ENCODE results near the gene ZNF761.
A peak's percentile ranks its signal among the peaks of the same experiment; 100 is the strongest.
"Not testable (repeated sequence)": the region's sequence is repeated elsewhere in the genome, so short reads cannot be mapped to it uniquely, and the experiment has no call there.

Gene ZNF761

DNA sequence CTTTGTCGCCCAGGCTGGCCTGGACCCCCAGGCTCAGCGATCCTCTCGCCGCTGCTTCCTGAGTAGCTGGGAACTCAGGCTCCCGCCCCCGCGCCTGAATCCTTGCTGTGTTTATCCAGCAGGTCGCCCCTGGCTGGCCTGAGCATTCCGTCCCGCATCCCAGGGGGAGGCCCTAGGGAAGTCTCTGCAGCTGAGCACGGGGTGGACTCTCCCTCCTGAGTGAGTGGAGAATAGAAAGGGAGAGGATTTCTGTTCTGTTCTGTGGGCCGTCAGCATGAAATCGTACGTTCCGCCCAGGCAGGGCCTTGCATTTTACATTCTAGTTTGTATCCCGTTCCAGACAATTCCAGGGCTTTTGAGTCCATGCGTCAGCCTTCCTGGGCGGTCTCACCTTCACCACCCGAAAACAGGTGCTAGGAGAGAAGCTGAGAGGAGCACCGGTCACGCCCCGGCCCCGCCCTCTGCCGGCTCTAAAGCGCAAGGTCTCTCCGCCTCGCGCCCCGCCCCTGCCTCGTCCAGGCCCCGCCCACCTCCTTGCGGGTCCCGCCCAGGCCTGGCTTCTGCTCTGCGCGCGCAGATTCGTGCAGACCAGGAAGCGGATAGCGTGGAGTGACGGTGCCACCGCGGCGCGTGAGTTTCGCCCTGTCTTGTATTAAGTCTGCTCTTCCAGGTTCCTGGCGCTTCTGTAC is at the start of gene ZNF761:
Gene ZNF761, plus strand, starts transcription at position 586 of the 689 bp plus-strand sequence. CDS start 15,285 bp downstream, outside the sequence.
- peak; percentile 94 for DNase-seq (ENCODE audit: low spot score)

- DNase-seq (ENCODE audit: low spot score) = no peak
Measured at GRCh38 chr19:53388168-53388567, 43.6 kb upstream of the ZNF761 start.

DNA sequence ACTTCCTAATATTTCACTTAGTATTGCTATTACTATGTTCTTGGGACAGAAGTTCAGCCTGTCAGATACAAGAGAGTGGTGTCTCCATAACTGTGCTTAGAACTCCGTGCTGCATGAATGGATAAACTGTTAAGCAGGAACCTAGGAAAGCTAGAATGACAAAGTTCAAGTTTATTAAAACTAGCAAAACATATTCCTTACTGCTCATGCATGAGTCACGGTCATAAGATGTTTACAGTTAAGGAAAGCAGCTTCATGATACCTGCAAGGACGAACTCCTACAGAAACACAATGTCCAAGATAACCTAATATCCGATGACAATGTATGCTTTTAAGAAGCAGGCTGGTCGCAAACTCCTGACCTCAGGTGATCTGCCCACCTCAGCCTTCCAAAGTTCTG is 42.9 kb upstream of the ZNF761 start:
- no peak for DNase-seq (ENCODE audit: low spot score)

DNA sequence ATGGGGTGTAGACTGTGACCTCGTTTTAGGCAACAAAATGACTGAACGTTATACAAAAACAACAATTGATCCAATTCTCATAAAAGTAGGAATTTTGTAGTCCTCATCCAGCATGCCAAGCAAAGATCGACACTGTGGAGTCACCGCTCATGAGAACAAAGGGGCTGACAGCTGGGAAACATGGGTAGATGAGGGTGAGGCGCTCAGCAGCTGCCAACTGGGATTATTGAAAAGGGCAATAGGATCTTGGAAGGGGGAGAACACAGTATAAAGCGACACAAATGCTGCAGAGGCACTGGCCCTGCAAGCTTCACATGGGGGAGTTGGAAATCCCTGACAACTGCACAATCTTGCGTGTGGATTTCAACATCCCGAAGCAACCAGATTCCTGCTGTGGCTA is 42.2 kb upstream of the ZNF761 start:
- peak; percentile 0 for DNase-seq (ENCODE audit: low spot score)

GRCh38 chr19:53389978-53390377 is 41.8 kb upstream of the ZNF761 start:
- peak; percentile 28 for DNase-seq (ENCODE audit: low spot score)

DNA sequence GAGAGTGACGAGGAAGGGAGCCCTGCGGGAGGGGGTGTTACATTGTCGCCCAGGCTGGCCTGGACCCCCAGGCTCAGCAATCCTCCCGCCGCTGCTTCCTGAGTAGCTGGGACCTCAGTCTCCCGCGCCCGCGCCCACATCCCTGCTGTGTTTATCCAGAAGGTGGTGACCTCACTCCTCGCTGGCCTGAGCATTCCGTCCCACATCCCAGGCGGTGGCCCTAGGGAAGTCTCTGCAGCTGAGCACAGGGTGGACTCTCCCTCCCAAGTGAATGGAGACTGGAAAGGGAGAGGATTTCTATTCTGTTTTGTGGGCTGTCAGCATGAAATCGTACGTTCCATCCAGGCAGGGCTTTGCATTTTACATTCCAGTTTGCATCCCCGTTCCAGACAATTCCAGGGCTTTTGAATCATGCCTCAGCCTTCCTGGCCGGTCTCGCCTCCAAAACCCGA is 37.2 kb upstream of the ZNF761 start:
- no peak for DNase-seq (ENCODE audit: low spot score)

DNA sequence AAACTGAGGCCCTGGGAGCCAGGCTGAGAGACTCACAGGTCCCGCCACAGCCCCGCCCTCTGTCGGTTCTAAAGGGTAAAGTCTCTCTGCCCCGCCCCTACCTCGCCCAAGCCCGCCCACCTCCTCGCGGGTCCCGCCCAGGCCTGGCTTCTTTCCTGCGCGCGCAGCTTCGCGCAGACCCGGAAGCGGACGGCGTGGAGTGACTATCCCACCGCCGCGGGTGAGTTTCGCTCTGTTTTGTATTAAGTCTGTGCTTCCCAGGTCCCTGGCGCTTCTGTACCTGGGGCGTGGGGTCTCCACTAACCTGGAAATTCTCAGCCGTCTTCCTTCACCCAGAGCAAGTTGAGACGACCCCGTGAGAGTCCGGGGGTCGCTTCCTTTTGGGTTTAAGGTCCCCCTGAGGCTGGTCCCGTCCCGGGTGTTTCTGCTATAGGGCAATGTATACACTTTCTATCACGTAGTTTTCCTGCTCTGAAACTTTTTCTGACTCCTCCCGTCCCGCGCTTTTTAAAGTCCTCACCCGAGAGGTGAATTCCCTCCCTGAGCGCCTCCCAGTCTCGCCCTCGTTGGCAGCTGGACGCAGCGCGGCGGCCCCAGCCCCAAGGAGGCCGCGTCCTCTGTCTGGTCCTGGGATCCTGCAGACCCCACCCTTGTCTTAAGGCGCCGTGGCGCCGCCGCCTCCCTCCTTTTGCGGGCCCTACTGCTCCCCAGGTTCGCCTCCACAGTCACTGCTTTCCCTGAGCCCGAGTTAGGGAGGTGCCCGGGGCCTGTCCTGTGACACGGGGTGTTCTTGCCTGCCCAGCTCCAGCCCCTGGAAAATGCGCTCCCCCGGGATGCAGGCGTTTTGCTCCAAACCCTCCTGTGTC is 36.6 kb upstream of the ZNF761 start, which contains the start of gene ZNF765:
Gene ZNF765, plus strand, starts transcription at position 176 of the 866 bp plus-strand sequence. CDS start 2,867 bp downstream, outside the sequence.
- DNase-seq (ENCODE audit: low spot score) = peak; percentile 91

GRCh38 chr19:53395840-53396524 is 35.8 kb upstream of the ZNF761 start:
- peak; percentile 28 for DNase-seq (ENCODE audit: low spot score)

DNA sequence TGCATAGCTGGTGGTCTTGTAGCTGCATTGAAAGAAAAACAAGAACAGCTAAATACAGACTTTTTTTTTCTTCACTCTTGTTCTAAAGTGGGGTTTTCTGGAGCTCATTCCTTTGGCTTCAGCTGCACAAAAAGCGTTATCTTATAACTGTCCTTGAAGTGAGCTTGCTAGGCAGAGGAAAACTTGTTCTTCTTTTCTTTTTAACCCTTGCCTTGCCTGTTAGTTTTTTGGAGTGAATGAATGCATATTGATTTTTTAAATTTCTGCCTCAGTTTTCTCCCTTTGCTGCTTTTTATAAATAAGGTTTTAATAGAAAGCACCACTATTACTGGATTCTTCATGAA is 35.3 kb upstream of the ZNF761 start:
- DNase-seq (ENCODE audit: low spot score) = no peak

- not testable (repeated sequence) for DNase-seq (ENCODE audit: low spot score)
Measured at GRCh38 chr19:53397918-53398317, 33.9 kb upstream of the ZNF761 start.

- no peak for DNase-seq (ENCODE audit: low spot score)
Measured at GRCh38 chr19:53409505-53410204, 22.1 kb upstream of the ZNF761 start.

DNA sequence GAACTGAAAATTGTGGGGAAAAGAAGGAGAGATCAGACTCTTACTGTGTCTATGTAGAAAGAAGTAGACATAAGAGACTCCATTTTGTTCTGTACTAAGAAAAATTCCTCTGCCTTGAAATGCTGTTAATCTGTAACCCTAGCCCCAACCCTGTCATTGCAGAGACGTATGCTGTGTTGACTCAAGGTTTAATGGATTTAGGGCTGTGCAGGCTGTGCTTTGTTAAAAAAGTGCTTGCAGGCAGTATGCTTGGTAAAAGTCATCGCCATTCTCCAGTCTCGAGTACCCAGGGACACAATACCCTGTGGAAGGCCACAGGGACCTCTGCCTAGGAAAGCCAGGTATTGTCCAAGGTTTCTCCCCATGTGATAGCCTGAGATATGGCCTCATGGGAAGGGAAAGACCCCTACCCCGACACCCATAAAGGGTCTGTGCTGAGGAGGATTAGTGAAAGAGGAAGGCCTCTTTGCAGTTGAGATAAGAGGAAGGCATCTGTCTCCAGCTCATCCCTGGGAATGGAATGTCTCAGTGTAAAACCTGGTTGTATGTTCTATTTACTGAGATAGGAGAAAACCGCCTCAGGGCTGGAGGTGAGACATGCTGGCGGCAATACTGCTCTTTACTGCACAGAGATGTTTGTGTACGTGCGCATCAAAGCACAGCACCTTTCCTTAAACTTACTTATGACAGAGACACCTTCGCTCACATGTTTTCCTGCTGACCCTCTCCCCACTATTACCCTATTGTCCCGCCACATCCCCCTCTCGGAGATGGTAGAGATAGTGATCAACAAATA is 11.1 kb upstream of the ZNF761 start:
- DNase-seq (ENCODE audit: low spot score) = not testable (repeated sequence)

DNA sequence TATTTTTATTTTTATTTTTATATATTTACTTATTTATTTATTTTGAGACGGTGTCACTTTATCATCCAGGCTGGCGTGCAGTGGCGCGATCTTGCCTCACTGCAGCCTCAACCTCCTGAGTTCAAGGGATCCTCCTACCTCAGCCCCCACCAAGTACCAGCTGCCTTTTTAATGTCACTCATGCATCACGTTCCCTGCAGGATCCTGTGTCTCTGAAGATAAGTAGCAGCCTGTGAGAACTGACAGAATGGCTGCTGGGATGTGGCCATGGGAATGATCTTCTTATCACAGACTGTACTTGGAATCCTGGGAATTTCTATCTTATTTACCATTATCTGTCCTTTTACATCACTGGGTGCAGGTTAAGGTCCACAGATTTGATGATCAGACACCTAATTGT is 9.2 kb upstream of the ZNF761 start:
- no peak for DNase-seq (ENCODE audit: low spot score)

DNA sequence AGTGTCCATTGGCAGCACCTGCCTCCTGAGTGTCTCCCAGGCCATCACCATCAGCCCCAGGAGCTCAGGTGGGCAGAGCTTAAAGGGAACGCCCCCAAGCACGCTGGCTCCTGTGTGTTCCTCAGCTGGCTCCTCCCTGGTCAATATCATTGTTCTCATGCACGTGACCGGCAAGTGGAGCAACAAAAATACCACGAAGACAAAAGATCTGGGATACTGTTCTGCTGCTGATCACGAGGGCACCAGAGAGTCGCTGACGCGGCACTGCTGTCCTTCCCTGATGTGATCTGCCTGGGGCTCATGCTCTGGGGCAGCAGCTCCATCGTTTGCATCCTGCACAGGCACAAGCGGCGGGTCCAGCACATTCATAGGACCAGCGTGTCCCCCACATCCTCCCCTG is 8.7 kb upstream of the ZNF761 start:
- DNase-seq (ENCODE audit: low spot score) = not testable (repeated sequence)

DNA sequence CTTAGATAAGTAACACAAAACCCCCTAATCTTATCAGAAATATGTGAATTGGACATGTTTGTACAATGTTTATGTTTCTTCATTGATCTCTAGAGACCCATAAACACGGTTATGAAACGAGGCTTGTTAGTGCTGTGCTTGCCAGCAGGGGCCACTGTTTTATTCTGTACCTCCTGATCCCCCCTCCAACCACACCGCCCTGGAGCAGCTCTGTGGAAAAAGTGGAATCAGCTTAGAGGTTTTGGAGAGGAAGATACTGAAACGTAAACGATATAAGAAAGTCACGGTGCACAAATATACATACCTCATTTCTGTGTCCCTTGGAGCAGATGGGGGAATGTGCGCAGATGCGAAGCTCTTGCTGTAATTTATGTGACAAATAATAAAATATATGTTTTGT is 8.1 kb upstream of the ZNF761 start:
- DNase-seq (ENCODE audit: low spot score) = peak; percentile 25

GRCh38 chr19:53424968-53425597 is 6.7 kb upstream of the ZNF761 start:
- peak; percentile 71 for DNase-seq (ENCODE audit: low spot score)

GRCh38 chr19:53432088-53432661 is 391 bp downstream of the ZNF761 start:
- DNase-seq (ENCODE audit: low spot score) = peak; percentile 18

GRCh38 chr19:53443809-53444208 is 12.0 kb downstream of the ZNF761 start:
- not testable (repeated sequence) for DNase-seq (ENCODE audit: low spot score)

DNA sequence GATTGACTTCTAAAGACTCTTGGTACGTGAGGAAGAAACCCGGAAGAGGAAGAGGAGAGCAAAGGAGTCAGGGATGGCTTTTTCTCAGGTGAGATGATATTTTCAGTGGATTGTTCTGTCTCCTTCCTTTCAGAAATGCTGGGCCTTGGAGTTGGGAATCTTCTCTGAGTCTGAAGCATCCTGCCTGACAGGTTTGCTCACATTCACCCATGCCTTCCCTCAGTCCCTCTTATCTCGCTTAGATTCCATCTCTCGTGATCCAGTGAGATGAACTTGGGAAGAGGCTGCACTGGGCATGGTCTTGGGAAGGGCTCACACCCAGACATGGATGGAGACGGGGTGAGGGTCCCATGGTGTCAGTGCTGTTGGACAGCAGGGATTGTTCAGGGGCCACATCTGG is 15.4 kb downstream of the ZNF761 start:
- DNase-seq (ENCODE audit: low spot score) = not testable (repeated sequence)

DNA sequence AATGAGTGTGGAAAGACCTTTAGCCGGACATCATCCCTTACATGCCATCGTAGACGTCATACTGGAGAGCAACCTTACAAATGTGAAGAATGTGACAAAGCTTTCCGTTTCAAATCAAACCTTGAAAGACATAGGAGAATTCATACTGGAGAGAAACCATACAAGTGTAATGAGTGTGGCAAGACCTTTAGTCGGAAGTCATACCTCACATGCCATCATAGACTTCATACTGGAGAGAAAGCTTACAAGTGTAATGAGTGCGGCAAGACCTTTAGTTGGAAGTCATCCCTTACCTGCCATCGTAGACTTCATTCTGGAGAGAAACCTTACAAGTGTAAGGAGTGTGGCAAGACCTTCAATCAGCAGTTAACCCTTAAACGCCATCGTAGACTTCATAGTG is 24.0 kb downstream of the ZNF761 start:
- DNase-seq (ENCODE audit: low spot score) = no peak
